ENCODE data around the gene SPAG17.

DNA sequence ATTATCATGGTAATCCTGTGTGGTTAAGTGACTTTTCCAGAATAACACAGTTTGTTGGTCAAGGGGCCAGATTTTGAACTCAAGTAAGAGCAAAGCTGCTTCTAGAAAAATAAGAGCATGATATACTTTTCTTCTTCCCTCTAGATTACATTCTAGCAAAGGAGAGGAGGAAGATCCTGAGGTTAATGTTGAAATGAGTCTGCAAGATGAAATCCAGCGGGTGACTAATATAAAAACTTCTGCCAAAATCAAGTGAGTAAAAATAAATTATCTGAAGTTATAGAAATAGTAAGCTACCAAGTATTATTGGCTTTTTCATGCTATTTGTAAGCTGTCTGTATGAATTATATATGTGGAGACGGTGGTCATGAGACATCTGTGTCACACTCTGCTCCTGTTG lies 242.7 kb downstream of the SPAG17 start:
- TF ChIP-seq, protein P1, sequence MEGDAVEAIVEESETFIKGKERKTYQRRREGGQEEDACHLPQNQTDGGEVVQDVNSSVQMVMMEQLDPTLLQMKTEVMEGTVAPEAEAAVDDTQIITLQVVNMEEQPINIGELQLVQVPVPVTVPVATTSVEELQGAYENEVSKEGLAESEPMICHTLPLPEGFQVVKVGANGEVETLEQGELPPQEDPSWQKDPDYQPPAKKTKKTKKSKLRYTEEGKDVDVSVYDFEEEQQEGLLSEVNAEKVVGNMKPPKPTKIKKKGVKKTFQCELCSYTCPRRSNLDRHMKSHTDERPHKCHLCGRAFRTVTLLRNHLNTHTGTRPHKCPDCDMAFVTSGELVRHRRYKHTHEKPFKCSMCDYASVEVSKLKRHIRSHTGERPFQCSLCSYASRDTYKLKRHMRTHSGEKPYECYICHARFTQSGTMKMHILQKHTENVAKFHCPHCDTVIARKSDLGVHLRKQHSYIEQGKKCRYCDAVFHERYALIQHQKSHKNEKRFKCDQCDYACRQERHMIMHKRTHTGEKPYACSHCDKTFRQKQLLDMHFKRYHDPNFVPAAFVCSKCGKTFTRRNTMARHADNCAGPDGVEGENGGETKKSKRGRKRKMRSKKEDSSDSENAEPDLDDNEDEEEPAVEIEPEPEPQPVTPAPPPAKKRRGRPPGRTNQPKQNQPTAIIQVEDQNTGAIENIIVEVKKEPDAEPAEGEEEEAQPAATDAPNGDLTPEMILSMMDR (tag by site-specific recombination; IDR thresholded peaks at IDR 0.05), result no peak
- TF ChIP-seq MYNN (tag by site-specific recombination; IDR thresholded peaks at IDR 0.05; ENCODE audit: borderline replicate concordance) (no peak), ZNF514 (tag by site-specific recombination; IDR thresholded peaks at IDR 0.05) (no peak), ZNF146 (tag by site-specific recombination; IDR thresholded peaks at IDR 0.05) (no peak)
- TF ChIP-seq, protein P2, sequence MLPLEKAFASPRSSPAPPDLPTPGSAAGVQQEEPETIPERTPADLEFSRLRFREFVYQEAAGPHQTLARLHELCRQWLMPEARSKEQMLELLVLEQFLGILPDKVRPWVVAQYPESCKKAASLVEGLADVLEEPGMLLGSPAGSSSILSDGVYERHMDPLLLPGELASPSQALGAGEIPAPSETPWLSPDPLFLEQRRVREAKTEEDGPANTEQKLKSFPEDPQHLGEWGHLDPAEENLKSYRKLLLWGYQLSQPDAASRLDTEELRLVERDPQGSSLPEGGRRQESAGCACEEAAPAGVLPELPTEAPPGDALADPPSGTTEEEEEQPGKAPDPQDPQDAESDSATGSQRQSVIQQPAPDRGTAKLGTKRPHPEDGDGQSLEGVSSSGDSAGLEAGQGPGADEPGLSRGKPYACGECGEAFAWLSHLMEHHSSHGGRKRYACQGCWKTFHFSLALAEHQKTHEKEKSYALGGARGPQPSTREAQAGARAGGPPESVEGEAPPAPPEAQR (tag by site-specific recombination; IDR thresholded peaks at IDR 0.05), result no peak
- TF ChIP-seq, protein P3, sequence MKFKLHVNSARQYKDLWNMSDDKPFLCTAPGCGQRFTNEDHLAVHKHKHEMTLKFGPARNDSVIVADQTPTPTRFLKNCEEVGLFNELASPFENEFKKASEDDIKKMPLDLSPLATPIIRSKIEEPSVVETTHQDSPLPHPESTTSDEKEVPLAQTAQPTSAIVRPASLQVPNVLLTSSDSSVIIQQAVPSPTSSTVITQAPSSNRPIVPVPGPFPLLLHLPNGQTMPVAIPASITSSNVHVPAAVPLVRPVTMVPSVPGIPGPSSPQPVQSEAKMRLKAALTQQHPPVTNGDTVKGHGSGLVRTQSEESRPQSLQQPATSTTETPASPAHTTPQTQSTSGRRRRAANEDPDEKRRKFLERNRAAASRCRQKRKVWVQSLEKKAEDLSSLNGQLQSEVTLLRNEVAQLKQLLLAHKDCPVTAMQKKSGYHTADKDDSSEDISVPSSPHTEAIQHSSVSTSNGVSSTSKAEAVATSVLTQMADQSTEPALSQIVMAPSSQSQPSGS (tag by site-specific recombination; IDR thresholded peaks at IDR 0.05; ENCODE audit: low read depth), result no peak
- TF ChIP-seq, protein P4, sequence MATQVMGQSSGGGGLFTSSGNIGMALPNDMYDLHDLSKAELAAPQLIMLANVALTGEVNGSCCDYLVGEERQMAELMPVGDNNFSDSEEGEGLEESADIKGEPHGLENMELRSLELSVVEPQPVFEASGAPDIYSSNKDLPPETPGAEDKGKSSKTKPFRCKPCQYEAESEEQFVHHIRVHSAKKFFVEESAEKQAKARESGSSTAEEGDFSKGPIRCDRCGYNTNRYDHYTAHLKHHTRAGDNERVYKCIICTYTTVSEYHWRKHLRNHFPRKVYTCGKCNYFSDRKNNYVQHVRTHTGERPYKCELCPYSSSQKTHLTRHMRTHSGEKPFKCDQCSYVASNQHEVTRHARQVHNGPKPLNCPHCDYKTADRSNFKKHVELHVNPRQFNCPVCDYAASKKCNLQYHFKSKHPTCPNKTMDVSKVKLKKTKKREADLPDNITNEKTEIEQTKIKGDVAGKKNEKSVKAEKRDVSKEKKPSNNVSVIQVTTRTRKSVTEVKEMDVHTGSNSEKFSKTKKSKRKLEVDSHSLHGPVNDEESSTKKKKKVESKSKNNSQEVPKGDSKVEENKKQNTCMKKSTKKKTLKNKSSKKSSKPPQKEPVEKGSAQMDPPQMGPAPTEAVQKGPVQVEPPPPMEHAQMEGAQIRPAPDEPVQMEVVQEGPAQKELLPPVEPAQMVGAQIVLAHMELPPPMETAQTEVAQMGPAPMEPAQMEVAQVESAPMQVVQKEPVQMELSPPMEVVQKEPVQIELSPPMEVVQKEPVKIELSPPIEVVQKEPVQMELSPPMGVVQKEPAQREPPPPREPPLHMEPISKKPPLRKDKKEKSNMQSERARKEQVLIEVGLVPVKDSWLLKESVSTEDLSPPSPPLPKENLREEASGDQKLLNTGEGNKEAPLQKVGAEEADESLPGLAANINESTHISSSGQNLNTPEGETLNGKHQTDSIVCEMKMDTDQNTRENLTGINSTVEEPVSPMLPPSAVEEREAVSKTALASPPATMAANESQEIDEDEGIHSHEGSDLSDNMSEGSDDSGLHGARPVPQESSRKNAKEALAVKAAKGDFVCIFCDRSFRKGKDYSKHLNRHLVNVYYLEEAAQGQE (tag by site-specific recombination; IDR thresholded peaks at IDR 0.05), result no peak
